ENCODE data around the gene TAL2. TPM values are rescaled to one million over a fixed set of nuclear protein-coding genes. Genes with fewer than 3 reads are reported as not detected.
A peak's percentile ranks its signal among the peaks of the same experiment; 100 is the strongest.

TAL2 gene
- total RNA-seq, 2 experiments from 2014 or later, result not detected

GRCh38 chr9:105656131-105656921 lies 5.9 kb upstream of the TAL2 start:
- DNase-seq, result peak; percentile 28
- intact Hi-C loops (cut with micrococcal nuclease), result loop anchor here (5.0 kb wide), 2 partner anchors 41 to 61 kb away; no protein-coding TSS in a partner anchor
- CTCF ChIA-PET, result interaction anchor here (0.7 kb wide), 1 partner anchor 62 kb away, joined by 3 read pairs; no protein-coding TSS in a partner anchor
- Mint-ChIP-seq H3K4me3 (peak overlapping the region; percentile 59), H3K27me3 (peaks cover 25% of the 10 kb centered on the region), H3K36me3 (no peaks in the 10 kb centered on the region), H3K4me1 (ENCODE audit: low read depth) (peaks cover 10% of the 10 kb centered on the region), H3K27ac (no peak overlapping the region), H3K9me3 (no peaks in the 10 kb centered on the region)
- POLR2A ChIA-PET, result interaction anchor here (1.2 kb wide), 1 partner anchor 38 kb away, joined by 5 read pairs; the partner anchor contains the start of gene TMEM38B

GRCh38 chr9:105658351-105658750 lies 3.9 kb upstream of the TAL2 start:
- CTCF ChIA-PET, result no interaction called here

GRCh38 chr9:105661011-105661410 lies 1.2 kb upstream of the TAL2 start:
- no peak for DNase-seq
- ChIA-PET CTCF (no interaction called here), POLR2A (no interaction called here)
- no peaks in the 10 kb centered on the region for H3K9me3 Mint-ChIP-seq
- intact Hi-C loops (cut with micrococcal nuclease), result no loop called here
- no peak overlapping the region for H3K4me3 Mint-ChIP-seq
- H3K27ac Mint-ChIP-seq, result no peak overlapping the region
- H3K36me3 Mint-ChIP-seq, result no peaks in the 10 kb centered on the region
- peaks cover 8% of the 10 kb centered on the region for H3K4me1 Mint-ChIP-seq (ENCODE audit: low read depth)
- peaks cover 15% of the 10 kb centered on the region for H3K27me3 Mint-ChIP-seq

More at GRCh38 chr9:105658351-105658750, 3.9 kb upstream of the TAL2 start:
- Mint-ChIP-seq H3K27me3 (peaks cover 24% of the 10 kb centered on the region), H3K4me1 (ENCODE audit: low read depth) (peaks cover 10% of the 10 kb centered on the region), H3K9me3 (no peaks in the 10 kb centered on the region), H3K4me3 (no peak overlapping the region), H3K27ac (no peak overlapping the region), H3K36me3 (no peaks in the 10 kb centered on the region)
- intact Hi-C loops (cut with micrococcal nuclease), result loop anchor here (5.0 kb wide), 2 partner anchors 39 to 59 kb away; no protein-coding TSS in a partner anchor
- POLR2A ChIA-PET, result no interaction called here
- no peak for DNase-seq

- no peak overlapping the region for H3K4me3 Mint-ChIP-seq
- H3K9me3 Mint-ChIP-seq, result no peaks in the 10 kb centered on the region
- H3K4me1 Mint-ChIP-seq (ENCODE audit: low read depth), result no peaks in the 10 kb centered on the region
- ChIA-PET CTCF (no interaction called here), POLR2A (no interaction called here)
- DNase-seq, result no peak
- no peak overlapping the region for H3K27ac Mint-ChIP-seq
- peaks cover 3% of the 10 kb centered on the region for H3K27me3 Mint-ChIP-seq
- H3K36me3 Mint-ChIP-seq, result no peaks in the 10 kb centered on the region
- intact Hi-C loops (cut with micrococcal nuclease), result no loop called here
Observed at GRCh38 chr9:105663914-105664313, 1.7 kb downstream of the TAL2 start.

- DNase-seq, result no peak
- Mint-ChIP-seq H3K9me3 (no peaks in the 10 kb centered on the region), H3K27ac (no peak overlapping the region), H3K27me3 (peaks cover 5% of the 10 kb centered on the region), H3K36me3 (no peaks in the 10 kb centered on the region), H3K4me3 (no peak overlapping the region), H3K4me1 (ENCODE audit: low read depth) (no peaks in the 10 kb centered on the region)
- POLR2A ChIA-PET, result no interaction called here
- CTCF ChIA-PET, result interaction anchor here (0.8 to 1.2 kb wide), 2 partner anchors 8 to 30 kb away, joined by 3 to 4 read pairs; no protein-coding TSS in a partner anchor
- intact Hi-C loops (cut with micrococcal nuclease), result no loop called here
Observed at GRCh38 chr9:105667867-105668266, 5.6 kb downstream of the TAL2 start.

- H3K27me3 Mint-ChIP-seq, result peaks cover 5% of the 10 kb centered on the region
- intact Hi-C loops (cut with micrococcal nuclease), result no loop called here
- H3K4me1 Mint-ChIP-seq (ENCODE audit: low read depth), result no peaks in the 10 kb centered on the region
- POLR2A ChIA-PET, result no interaction called here
- DNase-seq, result no peak
- no peak overlapping the region for H3K4me3 Mint-ChIP-seq
- H3K36me3 Mint-ChIP-seq, result no peaks in the 10 kb centered on the region
- no peak overlapping the region for H3K27ac Mint-ChIP-seq
- CTCF ChIA-PET, result no interaction called here
- H3K9me3 Mint-ChIP-seq, result no peaks in the 10 kb centered on the region
Observed at GRCh38 chr9:105670315-105670714, 8.1 kb downstream of the TAL2 start.

GRCh38 chr9:105670775-105671174 lies 8.5 kb downstream of the TAL2 start:
- no peaks in the 10 kb centered on the region for H3K9me3 Mint-ChIP-seq
- H3K4me3 Mint-ChIP-seq, result no peak overlapping the region
- H3K36me3 Mint-ChIP-seq, result no peaks in the 10 kb centered on the region
- ChIA-PET CTCF (interaction anchor here (1.0 kb wide), 1 partner anchor 30 kb away, joined by 3 read pairs; no protein-coding TSS in a partner anchor), POLR2A (no interaction called here)
- no peaks in the 10 kb centered on the region for H3K4me1 Mint-ChIP-seq (ENCODE audit: low read depth)
- no peak overlapping the region for H3K27ac Mint-ChIP-seq
- intact Hi-C loops (cut with micrococcal nuclease), result no loop called here
- H3K27me3 Mint-ChIP-seq, result peaks cover 5% of the 10 kb centered on the region
- DNase-seq, result no peak

- intact Hi-C loops (cut with micrococcal nuclease), result no loop called here
- no peak overlapping the region for H3K4me3 Mint-ChIP-seq
- no peaks in the 10 kb centered on the region for H3K4me1 Mint-ChIP-seq (ENCODE audit: low read depth)
- CTCF ChIA-PET, result no interaction called here
- H3K27ac Mint-ChIP-seq, result no peak overlapping the region
- no peak for DNase-seq
- H3K9me3 Mint-ChIP-seq, result no peaks in the 10 kb centered on the region
- POLR2A ChIA-PET, result no interaction called here
- peaks cover 5% of the 10 kb centered on the region for H3K27me3 Mint-ChIP-seq
- no peaks in the 10 kb centered on the region for H3K36me3 Mint-ChIP-seq
Observed at GRCh38 chr9:105672711-105673234, 10.5 kb downstream of the TAL2 start.

- ChIA-PET POLR2A (no interaction called here), CTCF (no interaction called here)
- H3K27me3 Mint-ChIP-seq, result peaks cover 5% of the 10 kb centered on the region
- no peaks in the 10 kb centered on the region for H3K4me1 Mint-ChIP-seq (ENCODE audit: low read depth)
- no peak for DNase-seq
- H3K9me3 Mint-ChIP-seq, result no peaks in the 10 kb centered on the region
- H3K4me3 Mint-ChIP-seq, result no peak overlapping the region
- H3K36me3 Mint-ChIP-seq, result no peaks in the 10 kb centered on the region
- intact Hi-C loops (cut with micrococcal nuclease), result no loop called here
- H3K27ac Mint-ChIP-seq, result no peak overlapping the region
Observed at GRCh38 chr9:105673850-105674387, 11.7 kb downstream of the TAL2 start.

- no peak for DNase-seq
- Mint-ChIP-seq H3K36me3 (no peaks in the 10 kb centered on the region), H3K4me1 (ENCODE audit: low read depth) (no peaks in the 10 kb centered on the region), H3K4me3 (no peak overlapping the region), H3K27me3 (peaks cover 2% of the 10 kb centered on the region), H3K9me3 (no peaks in the 10 kb centered on the region), H3K27ac (no peak overlapping the region)
- ChIA-PET POLR2A (no interaction called here), CTCF (no interaction called here)
- intact Hi-C loops (cut with micrococcal nuclease), result no loop called here
Observed at GRCh38 chr9:105676351-105676923, 14.2 kb downstream of the TAL2 start.

GRCh38 chr9:105678163-105678562 lies 15.9 kb downstream of the TAL2 start:
- CTCF ChIA-PET, result no interaction called here
- no peak for DNase-seq
- no peak overlapping the region for H3K27ac Mint-ChIP-seq
- intact Hi-C loops (cut with micrococcal nuclease), result no loop called here
- no peaks in the 10 kb centered on the region for H3K27me3 Mint-ChIP-seq
- no peaks in the 10 kb centered on the region for H3K9me3 Mint-ChIP-seq
- H3K4me3 Mint-ChIP-seq, result no peak overlapping the region
- H3K36me3 Mint-ChIP-seq, result no peaks in the 10 kb centered on the region
- no peaks in the 10 kb centered on the region for H3K4me1 Mint-ChIP-seq (ENCODE audit: low read depth)
- POLR2A ChIA-PET, result no interaction called here

- POLR2A ChIA-PET, result no interaction called here
- no peak overlapping the region for H3K27ac Mint-ChIP-seq
- H3K4me3 Mint-ChIP-seq, result no peak overlapping the region
- CTCF ChIA-PET, result no interaction called here
- DNase-seq, result no peak
- no peaks in the 10 kb centered on the region for H3K36me3 Mint-ChIP-seq
- no peaks in the 10 kb centered on the region for H3K4me1 Mint-ChIP-seq (ENCODE audit: low read depth)
- H3K9me3 Mint-ChIP-seq, result no peaks in the 10 kb centered on the region
- H3K27me3 Mint-ChIP-seq, result no peaks in the 10 kb centered on the region
- intact Hi-C loops (cut with micrococcal nuclease), result no loop called here
Observed at GRCh38 chr9:105678781-105679180, 16.5 kb downstream of the TAL2 start.
